HG03460 (cell line): ENCODE measurements around the gene GPR108.
"Not testable (repeated sequence)": the region's sequence is repeated elsewhere in the genome, so short reads cannot be mapped to it uniquely, and the experiment has no call there.

ENCODE experiments used
- ATAC-seq: cut with Tn5 transposase; IDR thresholded peaks from one replicate; pipeline ENCODE4 v1.9.1; 2021; ENCODE audit not compliant: unreplicated experiment

Gene GPR108

DNA sequence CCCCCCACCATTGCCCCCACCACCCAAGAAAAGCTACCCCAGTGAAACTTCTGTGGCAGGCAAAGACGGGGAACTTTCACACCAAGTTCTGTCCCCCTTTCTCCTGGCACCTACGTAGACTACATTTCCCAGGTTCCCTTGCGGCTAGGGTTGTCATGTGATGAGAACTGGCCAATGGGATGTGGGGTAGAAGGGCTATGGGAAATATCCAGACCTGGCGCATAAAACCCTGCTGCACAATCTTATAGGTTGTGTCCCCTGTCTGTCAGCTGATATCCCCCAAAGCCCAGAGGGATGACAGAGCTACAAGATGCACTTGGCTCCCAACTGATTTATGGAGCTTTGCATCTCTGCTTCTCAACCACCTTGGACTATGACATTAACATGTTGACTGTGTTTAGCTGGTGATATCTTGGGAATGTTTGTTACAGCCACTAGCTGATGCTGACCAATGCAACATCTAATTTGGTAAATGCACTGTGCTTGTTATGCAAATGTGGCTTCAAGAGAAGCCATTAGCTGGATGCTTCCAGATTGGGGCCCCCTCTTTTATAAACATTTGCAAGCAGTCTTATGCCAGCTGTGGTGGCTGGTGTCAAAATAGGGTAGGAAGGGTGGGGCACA lies 23.8 kb upstream of the GPR108 start:
- no peak for ATAC-seq

DNA sequence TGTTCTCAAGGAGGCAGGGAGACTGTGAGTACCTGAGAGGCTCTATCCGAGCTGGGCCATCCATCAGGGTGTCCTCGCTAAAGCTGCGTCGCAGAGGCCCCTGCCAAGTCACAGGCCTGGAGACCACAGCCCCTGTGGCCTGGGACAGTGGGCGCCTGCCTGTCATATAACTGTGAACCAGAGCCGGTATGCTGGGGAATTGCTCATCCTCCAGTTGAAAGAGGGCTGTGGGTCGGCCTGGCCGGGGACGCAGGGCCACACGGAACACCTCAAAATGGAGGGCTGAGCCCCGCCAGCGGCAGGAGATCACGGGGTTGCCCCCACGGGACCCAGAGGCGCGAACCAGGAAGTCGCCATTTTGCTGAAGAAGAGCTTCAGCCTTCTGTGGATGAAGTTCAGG lies 23.2 kb upstream of the GPR108 start:
- no peak for ATAC-seq

DNA sequence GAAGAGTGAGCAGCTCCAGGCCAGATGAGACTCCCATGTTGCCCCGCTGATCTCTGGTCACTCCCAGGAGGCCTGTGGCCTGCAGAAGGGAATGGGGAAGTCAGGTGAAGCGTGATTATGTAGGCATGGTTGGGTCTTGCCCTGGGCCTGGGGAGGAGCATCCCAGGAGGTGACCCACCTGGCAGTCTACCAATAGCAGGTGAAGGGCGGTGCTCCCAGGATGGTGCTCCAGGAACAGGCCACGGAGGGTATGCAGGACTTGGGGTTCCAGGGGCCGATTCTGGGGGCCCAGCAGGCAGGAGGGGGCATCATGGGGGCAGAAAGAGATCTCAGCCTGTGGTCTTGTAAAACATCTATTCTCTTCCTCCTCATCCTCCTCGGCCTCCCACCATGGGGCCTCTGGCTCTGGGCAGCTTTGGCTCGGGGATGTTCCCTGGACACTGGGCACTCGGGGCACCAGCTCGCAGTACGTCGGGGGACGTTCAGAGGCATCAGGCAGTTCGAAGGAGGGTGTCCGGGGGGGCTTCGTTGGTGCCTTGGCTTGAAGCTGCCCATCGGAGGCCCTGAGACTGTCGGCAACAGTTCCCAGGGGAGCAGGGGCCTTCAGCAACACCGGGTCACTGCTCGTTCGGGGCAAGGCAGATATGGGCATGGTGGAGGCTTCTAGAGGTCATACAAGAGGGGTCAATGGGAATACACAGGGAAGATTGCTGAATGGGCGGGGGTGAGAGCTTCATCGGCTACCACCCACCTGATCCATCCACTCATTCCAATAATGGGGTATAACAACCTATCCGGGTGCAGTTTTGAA lies 17.5 kb upstream of the GPR108 start:
- no peak for ATAC-seq

DNA sequence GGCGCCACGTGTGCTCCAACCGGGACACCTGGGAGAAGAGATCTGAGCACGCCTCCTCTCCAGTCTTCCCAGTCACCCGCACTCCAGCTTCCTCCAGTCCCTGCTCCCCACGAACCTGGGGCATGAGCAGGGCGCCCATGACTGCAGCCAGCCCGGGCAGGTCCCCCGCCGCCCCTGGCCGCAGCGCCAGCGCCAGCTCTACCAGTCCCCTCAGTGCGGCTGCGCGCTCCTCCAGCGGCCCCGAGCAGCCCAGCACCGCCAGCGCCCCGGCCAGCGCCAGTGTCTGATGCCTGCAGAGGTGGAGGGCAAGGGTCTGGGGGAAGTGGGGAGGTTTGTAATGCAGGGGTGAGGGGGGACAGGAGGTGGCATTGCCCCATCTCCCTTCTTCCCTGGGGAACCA lies 16.8 kb upstream of the GPR108 start:
- no peak for ATAC-seq

GRCh38 chr19:6753178-6754031 lies 16.0 kb upstream of the GPR108 start:
- ATAC-seq = peak; percentile 78

DNA sequence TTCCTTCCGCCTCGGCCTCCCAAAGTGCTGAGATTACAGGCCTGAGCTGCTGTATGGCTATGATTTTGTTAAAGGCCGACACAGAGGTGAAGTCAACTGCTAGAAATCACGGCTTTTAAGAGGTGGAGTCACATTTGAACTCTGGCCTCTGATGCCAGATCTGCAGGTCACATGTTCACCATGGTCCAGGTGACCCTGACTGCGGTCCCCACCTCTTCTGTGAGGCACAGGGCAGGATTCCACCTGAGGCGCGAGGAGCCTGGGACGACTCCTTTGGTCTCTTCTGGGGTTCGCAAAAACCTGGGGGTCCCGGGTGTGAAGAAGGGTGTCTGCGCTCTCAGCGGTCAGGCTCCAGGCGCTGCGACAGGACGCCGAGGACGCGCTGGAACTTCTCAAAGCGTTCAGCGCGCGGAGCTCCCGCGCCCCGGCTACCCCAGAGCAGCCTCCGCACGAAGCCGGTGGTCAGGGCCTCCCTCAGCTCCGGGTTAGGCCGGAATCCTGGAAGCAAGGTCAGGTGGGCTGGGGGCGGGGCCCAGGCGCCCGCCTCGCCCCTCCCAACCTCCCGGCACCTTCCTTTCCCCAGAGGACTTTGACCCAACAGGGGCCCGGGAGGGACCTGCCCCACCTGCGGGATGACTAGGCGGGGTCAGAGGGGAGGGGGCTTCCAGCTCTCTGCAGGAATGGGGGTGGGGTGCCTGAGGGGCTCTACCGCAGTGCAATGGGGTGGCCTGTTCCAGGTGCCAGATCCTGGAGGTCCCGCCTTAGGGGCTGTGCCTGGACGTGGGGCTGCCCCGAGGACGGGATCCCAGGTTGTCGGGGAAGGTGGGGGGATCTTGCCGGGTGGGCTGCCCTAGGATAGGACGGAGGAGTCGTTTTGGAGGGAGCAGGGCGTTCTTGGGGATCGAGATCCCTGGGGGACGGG lies 15.1 kb upstream of the GPR108 start:
- ATAC-seq = no peak

- ATAC-seq = no peak
These were observed 13.8 kb upstream of the GPR108 start for GRCh38 chr19:6751189-6751588.

GRCh38 chr19:6750062-6750461 lies 12.7 kb upstream of the GPR108 start:
- no peak for ATAC-seq

GRCh38 chr19:6748543-6748942 lies 11.2 kb upstream of the GPR108 start:
- ATAC-seq = not testable (repeated sequence)

GRCh38 chr19:6745965-6746364 lies 8.6 kb upstream of the GPR108 start:
- ATAC-seq = no peak

DNA sequence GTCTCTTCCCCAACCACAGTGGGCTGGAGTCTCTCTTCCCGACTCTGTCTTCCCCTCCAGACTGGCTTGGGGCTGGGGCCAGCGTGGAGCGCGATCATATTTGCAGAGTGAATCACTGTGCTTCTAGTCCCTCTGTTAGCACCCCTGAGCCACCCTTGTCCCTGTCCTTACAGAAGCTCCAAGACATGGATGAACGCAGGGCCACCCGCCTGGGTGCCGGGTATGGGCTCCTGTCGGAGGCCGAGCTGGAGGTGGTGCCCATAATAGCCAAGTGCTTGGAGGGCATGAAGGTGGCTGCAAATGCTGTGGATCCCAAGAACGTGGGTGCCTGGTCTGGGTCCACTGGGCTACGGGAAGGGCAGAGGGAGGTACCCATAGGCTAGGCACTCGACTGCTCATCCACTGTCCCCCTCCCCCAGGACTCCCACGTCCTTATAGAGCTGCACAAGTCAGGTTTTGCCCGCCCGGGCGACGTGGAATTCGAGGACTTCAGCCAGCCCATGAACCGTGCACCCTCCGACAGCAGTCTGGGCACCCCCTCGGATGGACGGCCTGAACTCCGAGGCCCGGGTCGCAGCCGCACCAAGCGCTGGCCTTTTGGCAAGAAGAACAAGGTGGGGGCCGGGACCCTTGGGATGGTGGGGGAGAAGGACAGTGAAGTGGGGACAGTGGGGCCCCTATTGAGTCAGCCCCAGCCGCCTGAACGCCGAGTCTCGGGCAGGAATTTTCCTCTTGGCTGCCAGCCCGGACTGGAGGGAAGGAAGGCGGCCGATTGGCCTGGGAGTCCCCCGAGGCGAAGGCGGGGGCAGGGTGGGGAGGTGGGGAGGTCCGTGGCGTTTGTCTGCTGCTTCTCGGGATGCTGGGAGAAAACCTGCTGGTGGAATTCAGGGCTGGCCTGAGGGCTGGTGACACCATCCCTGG lies 7.3 kb upstream of the GPR108 start:
- ATAC-seq = no peak

DNA sequence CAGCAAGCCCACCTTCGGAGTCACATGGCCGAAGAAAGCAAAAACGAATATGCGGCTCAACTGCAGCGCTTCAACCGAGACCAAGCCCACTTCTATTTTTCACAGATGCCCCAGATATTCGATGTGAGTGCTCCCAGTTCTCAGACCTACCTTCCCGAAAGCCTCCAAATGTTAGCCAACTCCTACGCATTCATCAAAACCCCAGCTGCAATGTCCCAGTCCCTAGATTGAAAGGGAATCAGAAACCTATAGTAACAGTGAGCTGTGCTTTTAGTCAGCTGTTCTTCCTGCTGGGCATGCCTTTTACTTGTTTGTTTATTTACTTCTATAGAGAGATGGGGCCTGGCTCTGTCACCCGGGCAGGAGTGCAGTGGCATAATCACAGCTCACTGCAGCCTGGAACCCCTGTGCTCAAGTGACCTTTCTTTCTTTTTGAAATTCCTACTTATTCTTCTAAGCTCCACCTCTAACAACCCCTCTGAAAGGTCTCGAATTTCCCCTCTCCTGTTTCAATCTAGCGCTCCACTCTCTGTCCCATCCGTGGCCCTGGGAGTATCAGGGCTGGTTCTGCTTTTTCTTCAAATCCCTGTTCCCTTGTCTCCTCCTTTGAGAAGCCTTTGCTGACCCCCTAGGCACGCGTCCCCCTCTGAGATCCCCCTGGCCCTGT lies 6.5 kb upstream of the GPR108 start:
- no peak for ATAC-seq

DNA sequence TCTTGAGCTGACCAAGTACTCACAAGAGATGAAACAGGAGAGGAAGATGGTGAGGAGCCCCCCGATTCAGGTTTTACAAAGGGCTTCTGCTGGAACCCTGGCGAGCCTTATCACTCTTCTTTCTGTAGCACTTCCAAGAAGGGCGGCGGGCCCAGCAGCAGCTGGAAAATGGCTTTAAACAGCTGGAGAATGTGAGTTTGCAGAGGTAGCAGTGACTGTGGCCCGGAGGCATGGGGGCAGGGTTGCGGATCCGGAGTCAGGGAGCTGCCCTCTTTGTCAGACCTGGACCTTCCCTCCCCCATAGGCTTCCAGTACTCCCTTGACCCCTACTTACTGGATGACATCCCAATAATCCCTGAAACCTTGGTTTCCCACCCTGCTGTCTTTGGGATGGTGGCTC lies 5.7 kb upstream of the GPR108 start:
- no peak for ATAC-seq

- ATAC-seq = no peak
These were observed 3.4 kb upstream of the GPR108 start for GRCh38 chr19:6740589-6741343.

GRCh38 chr19:6739883-6740588 lies 2.7 kb upstream of the GPR108 start:
- no peak for ATAC-seq

DNA sequence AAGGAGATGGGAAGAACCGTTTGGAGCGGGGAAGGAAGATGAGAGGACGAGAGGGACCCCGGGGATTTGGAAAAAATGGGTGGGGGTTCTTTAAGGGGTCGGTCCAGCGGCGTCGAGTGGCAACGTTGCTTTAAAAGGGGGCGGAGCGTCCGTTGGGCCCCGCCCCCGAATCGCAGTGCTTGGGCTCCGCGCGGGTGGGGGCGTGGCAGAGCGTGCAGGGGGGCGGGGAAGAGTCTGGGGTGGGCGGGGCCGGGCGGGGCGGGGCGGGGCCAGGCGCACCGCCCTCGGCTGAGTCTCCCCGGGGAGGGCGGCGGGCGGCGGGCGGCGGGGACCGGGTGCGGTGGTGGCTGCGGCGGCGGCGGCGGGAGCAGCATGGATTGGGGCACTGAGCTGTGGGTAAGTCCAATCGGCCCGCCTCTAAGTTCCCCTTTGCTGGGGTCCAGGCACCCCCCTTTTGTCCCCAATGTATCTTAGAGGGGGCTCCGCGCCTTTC lies 2.1 kb upstream of the GPR108 start, which contains the start of gene TRIP10:
Gene TRIP10, plus strand, starts transcription at position 291 of the 493 bp plus-strand sequence. Its CDS starts 82 bp downstream, at position 373.
- ATAC-seq = no peak

- no peak for ATAC-seq
These were observed 1.5 kb upstream of the GPR108 start for GRCh38 chr19:6738787-6739389.
